Measurements from ENCODE around the gene PSORS1C1. TPM values are rescaled to one million over a fixed set of nuclear protein-coding genes. Genes with fewer than 3 reads are reported as not detected.
A peak's percentile ranks its signal among the peaks of the same experiment; 100 is the strongest.

Gene PSORS1C1
- polyA plus RNA-seq, 2 donors: 1.00 to 4.3 TPM

DNA sequence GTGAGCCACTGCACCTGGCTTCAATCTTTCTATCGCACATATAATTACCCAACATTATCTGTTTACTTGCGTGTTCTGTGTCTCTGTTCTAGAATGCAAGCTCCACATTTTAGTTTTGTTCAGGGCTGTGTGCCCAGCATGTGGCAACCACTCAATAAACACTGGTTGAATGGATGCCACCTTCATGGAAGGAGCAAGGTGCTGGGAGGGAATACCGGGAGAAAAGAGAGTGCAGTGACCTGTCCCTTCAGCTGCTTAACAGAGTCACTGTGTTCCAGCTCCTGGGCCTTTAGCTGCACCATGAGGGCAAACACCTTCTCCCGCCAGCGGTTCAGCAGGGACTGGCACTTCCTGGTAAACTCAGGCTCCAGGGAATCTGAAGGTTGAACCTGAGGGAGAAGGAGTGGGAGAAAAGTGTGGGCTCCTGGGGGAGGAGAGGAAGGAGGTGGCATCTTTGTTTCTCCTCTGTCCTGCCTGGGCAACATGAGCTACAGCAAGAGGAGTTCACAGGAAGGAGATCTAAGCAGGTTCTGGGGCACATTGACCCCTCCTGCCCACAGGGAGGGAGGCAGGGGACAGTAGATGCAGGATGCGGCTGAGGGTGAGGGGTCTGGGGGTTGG is 35.3 kb downstream of the PSORS1C1 start:
- WGBS, 2 donors: 85 to 93% methylated on average over 6 of the region's 6 CpGs
- Histone ChIP-seq H3K36me3 (ENCODE audit: control insufficient read depth in 2 of 2, insufficient read depth in 2 of 2, low read length in 1 of 2) (peaks cover 4 to 19% of the 10 kb centered on the region in 2 donors), H3K27ac (ENCODE audit: low read depth in 2 of 2, low read length in 1 of 2) (no peak overlapping the region)

DNA sequence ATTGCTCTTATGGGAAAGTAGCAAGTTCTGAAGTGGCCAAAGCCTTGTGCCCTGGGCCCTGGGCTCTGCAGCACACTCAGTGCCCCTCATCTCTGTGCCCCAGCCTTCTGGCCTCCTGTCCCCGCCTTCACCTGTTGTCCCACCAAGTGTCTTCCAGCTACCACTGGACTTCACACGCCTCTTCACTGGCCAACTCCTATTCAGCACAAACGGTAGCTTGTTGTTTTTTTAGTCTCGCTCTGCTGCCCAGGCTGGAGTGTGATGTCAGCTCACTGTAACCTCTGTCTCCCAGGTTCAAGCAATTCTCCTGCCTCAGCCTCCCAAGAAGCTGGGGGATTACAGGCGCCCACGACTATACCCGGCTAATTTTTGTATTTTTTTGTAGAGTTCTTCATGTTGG is 38.2 kb downstream of the PSORS1C1 start:
- Histone ChIP-seq H3K27me3 (ENCODE audit: control insufficient read depth in 1 of 2, insufficient read depth in 2 of 2, low read length in 2 of 2) (no peaks in the 10 kb centered on the region), H3K9me3 (ENCODE audit: control insufficient read depth in 2 of 2, insufficient read depth in 1 of 2, low read depth in 1 of 2, low read length in 1 of 2) (no peaks in the 10 kb centered on the region), H3K27ac (ENCODE audit: low read depth in 2 of 2, low read length in 1 of 2) (no peak overlapping the region), H3K36me3 (ENCODE audit: control insufficient read depth in 2 of 2, insufficient read depth in 2 of 2, low read length in 1 of 2) (peaks cover 4 to 19% of the 10 kb centered on the region in 2 donors), H3K4me3 (ENCODE audit: low read depth in 1 of 2, low read length in 2 of 2) (no peak overlapping the region), H3K4me1 (ENCODE audit: control insufficient read depth in 2 of 2, insufficient read depth in 2 of 2, low read length in 1 of 2) (peaks cover 2 to 5% of the 10 kb centered on the region in 2 donors)
- 85 to 89% methylated on average over 7 of the region's 7 CpGs for WGBS, 2 donors

More for the DNA sequence above, 35.3 kb downstream of the PSORS1C1 start:
- Histone ChIP-seq H3K4me1 (ENCODE audit: control insufficient read depth in 2 of 2, insufficient read depth in 2 of 2, low read length in 1 of 2) (no peaks in the 10 kb centered on the region), H3K4me3 (ENCODE audit: low read depth in 1 of 2, low read length in 2 of 2) (no peak overlapping the region), H3K27me3 (ENCODE audit: control insufficient read depth in 1 of 2, insufficient read depth in 2 of 2, low read length in 2 of 2) (no peaks in the 10 kb centered on the region), H3K9me3 (ENCODE audit: control insufficient read depth in 2 of 2, insufficient read depth in 1 of 2, low read depth in 1 of 2, low read length in 1 of 2) (no peaks in the 10 kb centered on the region)

DNA sequence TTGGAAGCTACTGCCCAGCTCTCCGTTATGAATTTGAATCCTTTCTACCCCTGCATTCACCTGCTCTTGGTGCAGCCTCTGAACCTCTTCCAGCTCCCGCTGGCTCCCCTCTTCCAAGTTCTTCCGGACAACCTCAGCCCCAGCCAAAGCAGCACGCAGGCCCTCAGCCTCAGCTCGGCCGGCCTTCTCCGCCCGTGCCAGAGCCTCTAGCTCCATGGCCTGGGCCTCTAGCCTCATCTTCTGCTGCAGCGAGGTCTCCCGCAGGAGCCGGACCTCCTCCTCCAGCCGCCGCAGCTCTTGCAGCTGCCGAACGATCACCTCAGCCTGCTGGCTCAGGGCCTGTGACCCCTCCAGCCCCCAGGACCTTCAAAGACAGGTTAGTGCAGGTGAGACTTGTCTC is 39.8 kb downstream of the PSORS1C1 start:
- no peaks in the 10 kb centered on the region for H3K27me3 ChIP-seq (ENCODE audit: control insufficient read depth in 1 of 2, insufficient read depth in 2 of 2, low read length in 2 of 2)
- H3K4me1 ChIP-seq (ENCODE audit: control insufficient read depth in 2 of 2, insufficient read depth in 2 of 2, low read length in 1 of 2): peaks cover 6 to 8% of the 10 kb centered on the region in 2 donors
- no peak overlapping the region for H3K4me3 ChIP-seq (ENCODE audit: low read depth in 1 of 2, low read length in 2 of 2)
- no peaks in the 10 kb centered on the region for H3K9me3 ChIP-seq (ENCODE audit: control insufficient read depth in 2 of 2, insufficient read depth in 1 of 2, low read depth in 1 of 2, low read length in 1 of 2)
- no peak overlapping the region for H3K27ac ChIP-seq (ENCODE audit: low read depth in 2 of 2, low read length in 1 of 2)
- H3K36me3 ChIP-seq (ENCODE audit: control insufficient read depth in 2 of 2, insufficient read depth in 2 of 2, low read length in 1 of 2): peaks cover 4 to 15% of the 10 kb centered on the region in 2 donors
- 95% methylated on average over 15 of the region's 15 CpGs for WGBS, 2 donors

DNA sequence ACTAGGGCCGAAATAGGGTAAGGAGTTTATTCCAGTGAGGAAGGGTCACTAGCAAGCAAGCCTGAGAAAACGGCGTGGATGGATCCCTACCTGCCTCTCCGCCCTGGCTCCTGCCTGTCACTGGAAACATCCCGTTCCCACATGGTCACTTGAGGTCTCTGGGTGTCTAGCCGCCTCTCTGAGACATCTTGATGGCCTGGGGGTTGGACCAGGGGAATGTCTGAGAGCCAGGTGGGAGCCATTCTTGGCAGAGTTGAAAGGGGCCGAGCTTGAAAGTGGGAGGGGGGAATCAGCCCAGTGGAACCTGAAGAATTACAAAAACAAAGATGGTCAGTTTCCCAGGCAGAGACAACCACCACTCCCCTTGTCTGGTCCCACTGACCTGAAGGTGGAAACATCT is 42.0 kb downstream of the PSORS1C1 start:
- H3K4me3 ChIP-seq (ENCODE audit: low read depth in 1 of 2, low read length in 2 of 2): no peak overlapping the region
- no peak overlapping the region for H3K27ac ChIP-seq (ENCODE audit: low read depth in 2 of 2, low read length in 1 of 2)
- H3K4me1 ChIP-seq (ENCODE audit: control insufficient read depth in 2 of 2, insufficient read depth in 2 of 2, low read length in 1 of 2): peaks cover 8 to 10% of the 10 kb centered on the region in 2 donors
- H3K36me3 ChIP-seq (ENCODE audit: control insufficient read depth in 2 of 2, insufficient read depth in 2 of 2, low read length in 1 of 2): peaks cover 0 to 7% of the 10 kb centered on the region in 2 donors
- H3K9me3 ChIP-seq (ENCODE audit: control insufficient read depth in 2 of 2, insufficient read depth in 1 of 2, low read depth in 1 of 2, low read length in 1 of 2): no peaks in the 10 kb centered on the region
- 91 to 92% methylated on average over 7 of the region's 7 CpGs for WGBS, 2 donors
- H3K27me3 ChIP-seq (ENCODE audit: control insufficient read depth in 1 of 2, insufficient read depth in 2 of 2, low read length in 2 of 2): no peaks in the 10 kb centered on the region

DNA sequence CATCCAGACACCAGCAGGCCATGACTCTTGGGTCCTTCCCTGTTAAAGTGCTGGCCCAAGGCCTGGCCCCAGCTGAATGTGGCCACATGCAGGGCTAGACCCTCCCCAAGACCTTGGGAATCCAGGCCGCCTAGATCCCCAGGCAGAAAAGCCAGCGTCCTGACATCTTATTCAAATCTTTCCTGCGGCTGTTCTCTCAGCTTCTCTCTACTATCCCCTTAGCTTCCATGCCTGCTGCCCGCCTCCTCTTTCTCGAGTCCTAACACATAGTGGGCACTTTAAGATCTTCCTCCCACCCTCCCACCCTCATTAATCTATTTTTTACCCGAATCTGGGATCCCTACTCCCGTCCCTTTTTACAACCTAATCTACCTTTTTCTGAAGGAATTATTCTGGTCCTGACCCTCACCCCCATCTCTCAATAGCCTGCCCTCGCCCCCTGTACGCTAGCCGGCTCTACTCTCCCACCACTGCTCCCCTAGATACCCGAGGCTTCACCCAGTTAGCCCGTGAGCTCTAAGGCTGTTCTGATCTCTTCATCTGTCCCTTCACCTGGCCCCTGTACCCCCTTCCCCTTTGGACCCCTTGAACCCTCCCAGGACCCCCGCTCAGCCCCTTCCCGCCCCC is 43.0 kb downstream of the PSORS1C1 start, which contains the start of gene CCHCR1:
TSS of gene CCHCR1 (minus strand) at position 290 of the 627 bp plus-strand sequence. CDS start at position 88, 202 bp downstream.
- no peaks in the 10 kb centered on the region for H3K27me3 ChIP-seq (ENCODE audit: control insufficient read depth in 1 of 2, insufficient read depth in 2 of 2, low read length in 2 of 2)
- peaks cover 8 to 10% of the 10 kb centered on the region in 2 donors for H3K4me1 ChIP-seq (ENCODE audit: control insufficient read depth in 2 of 2, insufficient read depth in 2 of 2, low read length in 1 of 2)
- H3K36me3 ChIP-seq (ENCODE audit: control insufficient read depth in 2 of 2, insufficient read depth in 2 of 2, low read length in 1 of 2): peaks cover 0 to 7% of the 10 kb centered on the region in 2 donors
- H3K4me3 ChIP-seq (ENCODE audit: low read depth in 1 of 2, low read length in 2 of 2): peak within 1 kb of the TSS; percentile 64 to 76
- 3 to 6% methylated on average over 14 of the region's 14 CpGs for WGBS, 2 donors
- H3K27ac ChIP-seq (ENCODE audit: low read depth in 2 of 2, low read length in 1 of 2): peak within 1 kb of the TSS; percentile 84 to 85
- H3K9me3 ChIP-seq (ENCODE audit: control insufficient read depth in 2 of 2, insufficient read depth in 1 of 2, low read depth in 1 of 2, low read length in 1 of 2): no peaks in the 10 kb centered on the region

DNA sequence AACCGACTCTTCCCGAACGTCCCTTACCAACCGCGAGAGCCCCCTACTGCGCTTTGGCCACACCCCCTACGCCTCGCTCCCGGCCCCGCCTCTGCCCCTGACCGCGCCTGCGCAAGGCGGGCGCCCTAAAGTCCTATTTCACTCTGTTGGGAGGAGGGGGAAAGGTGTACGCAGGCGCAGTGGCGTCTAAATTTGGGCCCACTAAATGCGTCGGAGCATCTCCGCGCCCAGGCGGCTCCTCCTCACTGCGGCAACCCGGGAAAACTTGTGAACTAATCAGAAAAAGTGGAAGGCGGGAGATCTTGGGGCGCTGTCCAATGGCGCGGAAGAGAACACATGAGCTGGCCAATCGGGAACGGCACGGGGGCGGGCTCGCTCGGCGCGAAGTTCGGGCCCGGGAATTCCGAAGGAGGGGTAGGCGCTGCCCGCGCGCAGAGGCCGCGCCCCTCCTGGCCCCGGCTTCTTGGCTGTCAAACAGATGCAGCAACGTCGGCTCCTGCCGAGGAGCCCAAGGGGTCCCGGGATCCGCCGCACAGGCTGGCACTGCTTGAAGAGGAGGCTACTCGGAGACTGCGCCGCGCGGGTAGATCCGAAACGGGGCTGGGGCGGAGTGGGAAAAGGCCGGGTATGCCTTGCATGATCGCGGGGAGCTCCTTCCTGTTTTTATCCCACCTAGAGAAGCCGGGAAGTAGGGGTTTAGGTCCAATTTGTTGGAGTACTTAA is 43.7 kb downstream of the PSORS1C1 start, which contains the start of gene TCF19:
TSS of gene TCF19 (plus strand) at position 450 of the 723 bp plus-strand sequence. CDS start 881 bp downstream, outside the sequence.
- peak within 1 kb of the TSS; percentile 64 to 76 for H3K4me3 ChIP-seq (ENCODE audit: low read depth in 1 of 2, low read length in 2 of 2)
- H3K27me3 ChIP-seq (ENCODE audit: control insufficient read depth in 1 of 2, insufficient read depth in 2 of 2, low read length in 2 of 2): no peaks in the 10 kb centered on the region
- 0% methylated on average over 56 to 65 of the region's 65 CpGs for WGBS, 2 donors
- peaks cover 8 to 10% of the 10 kb centered on the region in 2 donors for H3K4me1 ChIP-seq (ENCODE audit: control insufficient read depth in 2 of 2, insufficient read depth in 2 of 2, low read length in 1 of 2)
- no peaks in the 10 kb centered on the region for H3K9me3 ChIP-seq (ENCODE audit: control insufficient read depth in 2 of 2, insufficient read depth in 1 of 2, low read depth in 1 of 2, low read length in 1 of 2)
- peak within 1 kb of the TSS; percentile 84 to 85 for H3K27ac ChIP-seq (ENCODE audit: low read depth in 2 of 2, low read length in 1 of 2)
- H3K36me3 ChIP-seq (ENCODE audit: control insufficient read depth in 2 of 2, insufficient read depth in 2 of 2, low read length in 1 of 2): peaks cover 0 to 7% of the 10 kb centered on the region in 2 donors

DNA sequence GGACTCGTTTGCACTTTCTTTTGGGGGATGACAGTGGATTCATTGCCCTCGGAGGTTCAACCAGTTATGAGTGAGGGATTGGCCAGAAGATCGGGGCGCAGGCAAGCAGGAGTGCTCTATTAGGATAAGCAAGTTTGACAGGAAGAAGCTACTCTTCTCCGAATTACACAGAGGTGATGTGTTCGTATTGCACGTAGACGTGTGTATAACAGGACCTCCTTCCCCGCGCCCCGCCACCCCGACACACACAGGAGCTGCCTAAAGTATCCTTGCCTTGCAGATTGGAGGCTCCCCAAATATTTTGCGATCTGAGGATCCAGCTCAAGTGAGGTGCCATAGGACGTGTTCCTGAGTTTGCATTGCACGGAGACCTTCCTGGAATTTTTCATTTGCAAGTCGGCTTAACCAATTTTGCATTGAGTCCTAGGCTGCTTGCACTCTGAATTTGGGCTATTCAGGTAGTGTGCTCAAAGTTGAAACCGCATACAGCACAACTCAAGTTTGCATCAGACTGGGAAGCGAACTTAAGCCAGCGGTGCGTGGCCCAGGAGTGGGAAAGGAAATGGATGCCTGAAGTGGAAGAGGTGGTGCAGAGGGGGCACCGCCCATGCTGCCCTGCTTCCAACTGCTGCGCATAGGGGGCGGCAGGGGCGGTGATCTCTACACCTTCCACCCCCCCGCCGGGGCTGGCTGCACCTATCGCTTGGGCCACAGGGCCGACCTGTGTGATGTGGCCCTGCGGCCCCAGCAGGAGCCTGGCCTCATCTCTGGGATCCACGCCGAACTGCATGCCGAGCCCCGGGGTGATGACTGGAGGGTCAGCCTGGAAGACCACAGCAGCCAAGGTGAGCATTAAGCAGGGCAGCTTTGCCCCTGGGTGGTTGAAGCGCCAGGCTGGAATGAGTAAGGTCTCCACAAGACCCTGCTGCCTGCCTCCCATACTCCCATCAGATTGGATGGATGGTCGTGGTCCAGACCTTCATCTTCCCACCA is 44.6 kb downstream of the PSORS1C1 start:
- Histone ChIP-seq H3K4me3 (ENCODE audit: low read depth in 1 of 2, low read length in 2 of 2) (peak overlapping the region; percentile 64 to 76), H3K27me3 (ENCODE audit: control insufficient read depth in 1 of 2, insufficient read depth in 2 of 2, low read length in 2 of 2) (no peaks in the 10 kb centered on the region), H3K36me3 (ENCODE audit: control insufficient read depth in 2 of 2, insufficient read depth in 2 of 2, low read length in 1 of 2) (peaks cover 0 to 7% of the 10 kb centered on the region in 2 donors), H3K27ac (ENCODE audit: low read depth in 2 of 2, low read length in 1 of 2) (peak overlapping the region in 1 of 2 donors; percentile 84), H3K9me3 (ENCODE audit: control insufficient read depth in 2 of 2, insufficient read depth in 1 of 2, low read depth in 1 of 2, low read length in 1 of 2) (no peaks in the 10 kb centered on the region), H3K4me1 (ENCODE audit: control insufficient read depth in 2 of 2, insufficient read depth in 2 of 2, low read length in 1 of 2) (peaks cover 8 to 10% of the 10 kb centered on the region in 2 donors)
- WGBS, 2 donors: 12 to 13% methylated on average over 34 to 35 of the region's 35 CpGs

DNA sequence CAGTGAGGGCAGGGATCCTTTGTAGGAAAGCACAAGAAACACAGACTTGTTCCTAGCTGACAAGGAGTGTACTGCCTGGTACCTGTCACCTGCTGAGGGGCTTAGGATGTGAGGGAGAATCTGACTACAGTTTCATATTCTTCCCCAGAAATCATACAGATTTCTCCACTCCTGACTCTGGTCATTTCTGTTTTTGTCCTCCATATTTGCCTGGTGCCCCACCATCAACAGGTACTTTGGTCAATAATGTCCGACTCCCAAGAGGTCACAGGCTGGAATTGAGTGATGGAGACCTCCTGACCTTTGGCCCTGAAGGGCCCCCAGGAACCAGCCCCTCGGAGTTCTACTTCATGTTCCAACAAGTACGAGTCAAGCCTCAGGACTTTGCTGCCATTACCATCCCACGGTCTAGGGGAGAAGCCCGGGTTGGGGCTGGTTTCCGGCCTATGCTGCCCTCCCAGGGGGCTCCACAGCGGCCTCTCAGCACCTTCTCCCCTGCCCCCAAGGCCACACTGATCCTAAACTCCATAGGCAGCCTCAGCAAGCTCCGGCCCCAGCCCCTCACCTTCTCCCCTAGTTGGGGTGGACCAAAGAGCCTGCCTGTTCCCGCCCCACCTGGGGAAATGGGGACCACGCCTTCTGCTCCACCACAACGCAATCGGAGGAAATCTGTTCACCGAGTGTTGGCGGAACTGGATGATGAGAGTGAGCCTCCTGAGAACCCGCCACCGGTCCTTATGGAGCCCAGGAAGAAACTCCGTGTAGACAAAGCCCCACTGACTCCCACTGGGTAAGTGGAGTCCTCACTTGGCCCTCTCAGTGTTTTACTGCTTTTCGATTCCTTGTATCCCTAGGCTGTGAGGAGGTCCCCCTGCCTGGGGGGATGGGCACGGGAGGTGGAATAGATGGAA is 46.9 kb downstream of the PSORS1C1 start:
- 90 to 91% methylated on average over 19 of the region's 19 CpGs for WGBS, 2 donors
- Histone ChIP-seq H3K27ac (ENCODE audit: low read depth in 2 of 2, low read length in 1 of 2) (no peak overlapping the region), H3K4me3 (ENCODE audit: low read depth in 1 of 2, low read length in 2 of 2) (no peak overlapping the region), H3K4me1 (ENCODE audit: control insufficient read depth in 2 of 2, insufficient read depth in 2 of 2, low read length in 1 of 2) (peaks cover 8 to 10% of the 10 kb centered on the region in 2 donors), H3K36me3 (ENCODE audit: control insufficient read depth in 2 of 2, insufficient read depth in 2 of 2, low read length in 1 of 2) (peaks cover 0 to 1% of the 10 kb centered on the region in 2 donors), H3K9me3 (ENCODE audit: control insufficient read depth in 2 of 2, insufficient read depth in 1 of 2, low read depth in 1 of 2, low read length in 1 of 2) (no peaks in the 10 kb centered on the region), H3K27me3 (ENCODE audit: control insufficient read depth in 1 of 2, insufficient read depth in 2 of 2, low read length in 2 of 2) (no peaks in the 10 kb centered on the region)

Data from esophagus (tissue), 2 donors.